ENCODE measurements around the gene VOPP1.

VOPP1 gene

GRCh38 chr7:55517191-55517633 lies 55.1 kb downstream of the VOPP1 start:
- H3K4ac ChIP-seq (ENCODE audit: low read depth in 1 of 2, low read length in 2 of 2), result no peak overlapping the region
- WGBS, result 88% methylated on average over 10 of the region's 12 CpGs

GRCh38 chr7:55516409-55516808 lies 55.9 kb downstream of the VOPP1 start:
- Histone ChIP-seq H3K27me3 (ENCODE audit: control insufficient read depth in 1 of 2, insufficient read depth in 1 of 2, low read length in 2 of 2) (no peaks in the 10 kb centered on the region), H3K4me1 (ENCODE audit: control insufficient read depth, insufficient read depth, low read depth, low read length) (peaks cover 29% of the 10 kb centered on the region), H2BK15ac (ENCODE audit: low read depth, poor library complexity, severe bottlenecking) (no peak overlapping the region), H2BK12ac (ENCODE audit: low read length in 2 of 2) (no peak overlapping the region), H2BK120ac (ENCODE audit: low read depth, low read length) (no peak overlapping the region), H3K4ac (ENCODE audit: low read depth in 1 of 2, low read length in 2 of 2) (no peak overlapping the region), H3K23ac (ENCODE audit: low read length in 2 of 2) (no peak overlapping the region), H2AFZ (ENCODE audit: low read depth, low read length) (no peak overlapping the region), H3K4me3 (ENCODE audit: insufficient read depth in 1 of 2, low read depth in 1 of 2, low read length in 2 of 2) (no peak overlapping the region), H3K79me1 (replicated peaks; ENCODE audit: low read length, poor library complexity, severe bottlenecking) (peaks cover 47% of the 10 kb centered on the region), H3K9ac (ENCODE audit: low read length) (no peak overlapping the region), H3K9me3 (ENCODE audit: control insufficient read depth, low read length) (no peaks in the 10 kb centered on the region), H3K18ac (ENCODE audit: low read depth in 1 of 2, low read length in 2 of 2) (no peak overlapping the region), H2BK5ac (ENCODE audit: low read depth, low read length, poor library complexity, severe bottlenecking) (no peak overlapping the region), H2AK5ac (ENCODE audit: low read length, severe bottlenecking) (no peak overlapping the region), H3K27ac (ENCODE audit: low read length, poor library complexity, severe bottlenecking) (no peak overlapping the region), H3K4me2 (ENCODE audit: low read length, poor library complexity, severe bottlenecking) (no peak overlapping the region), H3K36me3 (ENCODE audit: control insufficient read depth in 1 of 2, insufficient read depth in 2 of 2, low read depth in 1 of 2, low read length in 2 of 2) (peaks cover 48 to 82% of the 10 kb centered on the region in 2 experiments), H4K91ac (ENCODE audit: low read length) (no peak overlapping the region), H3K14ac (ENCODE audit: low read length in 2 of 2) (no peak overlapping the region), H4K8ac (ENCODE audit: low read length) (no peak overlapping the region)
- DNase-seq, result no peak
- no CpG with 5 or more reads among the region's 4 CpGs for WGBS

More at GRCh38 chr7:55517191-55517633, 55.1 kb downstream of the VOPP1 start:
- H4K91ac ChIP-seq (ENCODE audit: low read length), result no peak overlapping the region
- no peak overlapping the region for H2BK5ac ChIP-seq (ENCODE audit: low read depth, low read length, poor library complexity, severe bottlenecking)
- H3K27ac ChIP-seq (ENCODE audit: low read length, poor library complexity, severe bottlenecking), result no peak overlapping the region
- peaks cover 50 to 77% of the 10 kb centered on the region in 2 experiments for H3K36me3 ChIP-seq (ENCODE audit: control insufficient read depth in 1 of 2, insufficient read depth in 2 of 2, low read depth in 1 of 2, low read length in 2 of 2)
- no peak for DNase-seq
- H3K14ac ChIP-seq (ENCODE audit: low read length in 2 of 2), result peak overlapping the region in 1 of 2 experiments; percentile 23
- no peak overlapping the region for H3K9ac ChIP-seq (ENCODE audit: low read length)
- H2AK5ac ChIP-seq (ENCODE audit: low read length, severe bottlenecking), result no peak overlapping the region
- no peak overlapping the region for H3K4me2 ChIP-seq (ENCODE audit: low read length, poor library complexity, severe bottlenecking)
- no peak overlapping the region for H3K23ac ChIP-seq (ENCODE audit: low read length in 2 of 2)
- no peak overlapping the region for H3K18ac ChIP-seq (ENCODE audit: low read depth in 1 of 2, low read length in 2 of 2)
- H2BK120ac ChIP-seq (ENCODE audit: low read depth, low read length), result no peak overlapping the region
- no peak overlapping the region for H2AFZ ChIP-seq (ENCODE audit: low read depth, low read length)
- peaks cover 54% of the 10 kb centered on the region for H3K79me1 ChIP-seq (replicated peaks; ENCODE audit: low read length, poor library complexity, severe bottlenecking)
- no peak overlapping the region for H4K8ac ChIP-seq (ENCODE audit: low read length)
- H3K4me3 ChIP-seq (ENCODE audit: insufficient read depth in 1 of 2, low read depth in 1 of 2, low read length in 2 of 2), result no peak overlapping the region
- peaks cover 35% of the 10 kb centered on the region for H3K4me1 ChIP-seq (ENCODE audit: control insufficient read depth, insufficient read depth, low read depth, low read length)
- H2BK12ac ChIP-seq (ENCODE audit: low read length in 2 of 2), result no peak overlapping the region
- H3K9me3 ChIP-seq (ENCODE audit: control insufficient read depth, low read length), result no peaks in the 10 kb centered on the region
- H3K27me3 ChIP-seq (ENCODE audit: control insufficient read depth in 1 of 2, insufficient read depth in 1 of 2, low read length in 2 of 2), result no peaks in the 10 kb centered on the region
- H2BK15ac ChIP-seq (ENCODE audit: low read depth, poor library complexity, severe bottlenecking), result no peak overlapping the region

- Histone ChIP-seq H4K91ac (ENCODE audit: low read length) (no peak overlapping the region), H3K4me1 (ENCODE audit: control insufficient read depth, insufficient read depth, low read depth, low read length) (peaks cover 28% of the 10 kb centered on the region), H3K4me3 (ENCODE audit: insufficient read depth in 1 of 2, low read depth in 1 of 2, low read length in 2 of 2) (no peak overlapping the region), H4K8ac (ENCODE audit: low read length) (peak overlapping the region; percentile 29), H2BK5ac (ENCODE audit: low read depth, low read length, poor library complexity, severe bottlenecking) (peak overlapping the region; percentile 49), H3K9ac (ENCODE audit: low read length) (no peak overlapping the region), H2BK120ac (ENCODE audit: low read depth, low read length) (no peak overlapping the region), H2AFZ (ENCODE audit: low read depth, low read length) (no peak overlapping the region), H3K27me3 (ENCODE audit: control insufficient read depth in 1 of 2, insufficient read depth in 1 of 2, low read length in 2 of 2) (no peaks in the 10 kb centered on the region), H2BK12ac (ENCODE audit: low read length in 2 of 2) (no peak overlapping the region), H2BK15ac (ENCODE audit: low read depth, poor library complexity, severe bottlenecking) (no peak overlapping the region), H3K23ac (ENCODE audit: low read length in 2 of 2) (no peak overlapping the region), H3K9me3 (ENCODE audit: control insufficient read depth, low read length) (no peaks in the 10 kb centered on the region), H3K18ac (ENCODE audit: low read depth in 1 of 2, low read length in 2 of 2) (no peak overlapping the region), H3K4ac (ENCODE audit: low read depth in 1 of 2, low read length in 2 of 2) (no peak overlapping the region), H2AK5ac (ENCODE audit: low read length, severe bottlenecking) (no peak overlapping the region), H3K36me3 (ENCODE audit: control insufficient read depth in 1 of 2, insufficient read depth in 2 of 2, low read depth in 1 of 2, low read length in 2 of 2) (peaks cover 48 to 84% of the 10 kb centered on the region in 2 experiments), H3K79me1 (replicated peaks; ENCODE audit: low read length, poor library complexity, severe bottlenecking) (peaks cover 49% of the 10 kb centered on the region), H3K4me2 (ENCODE audit: low read length, poor library complexity, severe bottlenecking) (no peak overlapping the region), H3K14ac (ENCODE audit: low read length in 2 of 2) (no peak overlapping the region), H3K27ac (ENCODE audit: low read length, poor library complexity, severe bottlenecking) (no peak overlapping the region)
- 77% methylated on average over 11 of the region's 13 CpGs for WGBS
- no peak for DNase-seq
These were observed 56.6 kb downstream of the VOPP1 start for GRCh38 chr7:55515569-55516279.

GRCh38 chr7:55514546-55515265 lies 57.6 kb downstream of the VOPP1 start:
- Histone ChIP-seq H2AFZ (ENCODE audit: low read depth, low read length) (no peak overlapping the region), H3K9ac (ENCODE audit: low read length) (no peak overlapping the region), H3K9me3 (ENCODE audit: control insufficient read depth, low read length) (no peaks in the 10 kb centered on the region), H2BK15ac (ENCODE audit: low read depth, poor library complexity, severe bottlenecking) (no peak overlapping the region), H3K4me3 (ENCODE audit: insufficient read depth in 1 of 2, low read depth in 1 of 2, low read length in 2 of 2) (no peak overlapping the region), H3K36me3 (ENCODE audit: control insufficient read depth in 1 of 2, insufficient read depth in 2 of 2, low read depth in 1 of 2, low read length in 2 of 2) (peaks cover 42 to 75% of the 10 kb centered on the region in 2 experiments), H4K91ac (ENCODE audit: low read length) (peak overlapping the region; percentile 43), H2BK120ac (ENCODE audit: low read depth, low read length) (no peak overlapping the region), H3K18ac (ENCODE audit: low read depth in 1 of 2, low read length in 2 of 2) (no peak overlapping the region), H3K4me1 (ENCODE audit: control insufficient read depth, insufficient read depth, low read depth, low read length) (peaks cover 31% of the 10 kb centered on the region), H4K8ac (ENCODE audit: low read length) (no peak overlapping the region), H3K4ac (ENCODE audit: low read depth in 1 of 2, low read length in 2 of 2) (no peak overlapping the region), H3K27ac (ENCODE audit: low read length, poor library complexity, severe bottlenecking) (no peak overlapping the region), H3K27me3 (ENCODE audit: control insufficient read depth in 1 of 2, insufficient read depth in 1 of 2, low read length in 2 of 2) (no peaks in the 10 kb centered on the region), H2AK5ac (ENCODE audit: low read length, severe bottlenecking) (no peak overlapping the region), H3K14ac (ENCODE audit: low read length in 2 of 2) (no peak overlapping the region), H2BK5ac (ENCODE audit: low read depth, low read length, poor library complexity, severe bottlenecking) (no peak overlapping the region), H3K23ac (ENCODE audit: low read length in 2 of 2) (no peak overlapping the region), H3K79me1 (replicated peaks; ENCODE audit: low read length, poor library complexity, severe bottlenecking) (peaks cover 48% of the 10 kb centered on the region), H2BK12ac (ENCODE audit: low read length in 2 of 2) (no peak overlapping the region), H3K4me2 (ENCODE audit: low read length, poor library complexity, severe bottlenecking) (no peak overlapping the region)
- 92% methylated on average over 4 of the region's 6 CpGs for WGBS
- no peak for DNase-seq
